ENCODE measurements around the gene IL17B.

DNA sequence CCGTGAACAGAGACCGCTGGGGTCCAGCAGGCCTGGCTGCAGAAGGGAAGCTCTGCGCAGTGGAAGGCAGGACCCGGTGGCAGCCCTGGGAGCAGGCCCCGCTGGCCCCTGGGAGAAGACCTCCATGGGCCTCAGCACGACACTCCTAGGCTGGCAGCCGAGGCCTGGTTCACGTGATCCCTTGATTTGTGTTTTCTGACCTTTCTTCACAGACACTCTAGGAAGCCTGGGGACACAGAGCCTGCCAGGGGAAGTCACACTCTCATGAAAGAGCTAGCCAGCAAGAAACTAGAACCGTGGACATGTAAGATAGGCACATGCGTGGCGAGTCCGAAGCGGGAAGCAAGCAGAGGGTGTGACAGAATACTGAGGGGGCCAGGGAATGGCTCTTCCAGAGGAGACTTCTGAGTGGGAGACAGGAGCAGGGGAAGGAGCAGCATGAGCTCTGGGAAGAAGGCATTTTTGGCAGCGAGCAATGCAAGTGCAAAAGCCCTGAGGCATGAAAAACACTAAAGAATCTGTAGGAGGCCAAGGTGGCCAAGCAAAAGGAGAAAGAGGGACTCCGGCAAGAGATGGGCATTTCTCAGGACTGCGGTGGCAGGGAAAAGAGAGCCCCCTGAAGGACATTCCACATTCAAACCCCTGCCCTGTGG, 26.6 kb upstream of the IL17B start:
- TF ChIP-seq CTCF (IDR thresholded peaks at IDR 0.05 in 4 of 5, conservative IDR thresholded peaks at IDR 0.05 in 1 of 5) (no peak), POLR2A (IDR thresholded peaks at IDR 0.05) (no peak)
